Measurements from ENCODE around the gene ZNF512B. TPM values are rescaled to one million over a fixed set of nuclear protein-coding genes. Genes with fewer than 3 reads are reported as not detected.
A peak's percentile ranks its signal among the peaks of the same experiment; 100 is the strongest.
"Not testable (repeated sequence)": the region's sequence is repeated elsewhere in the genome, so short reads cannot be mapped to it uniquely, and the experiment has no call there.

Gene ZNF512B
- total and polyA plus RNA-seq, 3 donors from 2014 or later: 16.7 to 27.6 (median 24.5) TPM

DNA sequence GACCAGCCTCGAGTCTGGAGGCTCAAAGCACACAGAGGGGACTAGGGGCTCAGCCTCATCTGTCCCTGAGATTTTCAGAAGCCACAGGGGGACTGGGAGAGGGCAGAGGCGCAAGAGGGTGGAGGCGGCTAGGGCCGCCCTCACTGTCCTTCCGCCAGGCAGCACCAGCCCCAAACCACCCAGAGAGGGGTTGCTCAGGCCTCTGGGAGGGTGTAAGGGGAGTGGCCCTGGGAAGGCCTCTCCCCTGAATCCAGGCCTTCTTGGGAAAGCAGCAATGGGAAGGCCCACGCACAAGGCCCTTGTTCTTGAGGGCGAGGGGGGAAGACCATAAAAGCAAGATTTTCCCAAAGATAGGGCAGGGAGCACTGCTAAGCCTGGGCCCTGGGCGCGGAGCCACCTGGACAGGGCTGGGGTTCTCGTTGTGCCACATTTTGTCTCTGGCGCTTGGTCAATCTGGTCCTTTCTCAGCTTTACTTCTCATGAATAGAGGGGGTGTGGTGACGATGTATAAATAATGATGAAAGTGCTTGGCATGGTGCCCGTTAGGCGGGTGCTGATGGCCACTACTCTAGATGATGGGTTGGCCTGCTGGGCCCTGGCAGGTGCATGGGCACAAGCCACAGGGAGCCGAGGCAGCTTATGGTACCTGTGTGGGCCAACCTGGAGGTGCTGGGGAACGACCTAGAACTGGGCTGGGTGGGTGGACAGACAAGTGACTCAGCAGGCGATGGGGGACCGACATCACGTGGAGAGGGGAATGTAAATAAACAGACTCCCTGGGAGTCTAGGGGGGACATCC, 4.9 kb upstream of the ZNF512B start:
- no peak for DNase-seq
- intact Hi-C loops (cut with DNase I; ENCODE audit: low total_unique reads): loop anchor here (5.0 kb wide), 1 partner anchor 437 kb away; the partner anchor contains the start of gene PTK6
- Histone ChIP-seq H3K27ac (no peak overlapping the region), H3K36me3 (ENCODE audit: low read depth, missing control alignments) (no peaks in the 10 kb centered on the region), H3K9me3 (no peaks in the 10 kb centered on the region), H3K4me3 (no peak overlapping the region), H3K27me3 (no peaks in the 10 kb centered on the region), H3K4me1 (peaks cover 11% of the 10 kb centered on the region)
- TF ChIP-seq POLR2A (IDR thresholded peaks at IDR 0.05) (no peak), CTCF (IDR thresholded peaks at IDR 0.05) (no peak)
- WGBS, 2 donors: 74 to 78% methylated on average over 15 to 19 of the region's 19 CpGs

DNA sequence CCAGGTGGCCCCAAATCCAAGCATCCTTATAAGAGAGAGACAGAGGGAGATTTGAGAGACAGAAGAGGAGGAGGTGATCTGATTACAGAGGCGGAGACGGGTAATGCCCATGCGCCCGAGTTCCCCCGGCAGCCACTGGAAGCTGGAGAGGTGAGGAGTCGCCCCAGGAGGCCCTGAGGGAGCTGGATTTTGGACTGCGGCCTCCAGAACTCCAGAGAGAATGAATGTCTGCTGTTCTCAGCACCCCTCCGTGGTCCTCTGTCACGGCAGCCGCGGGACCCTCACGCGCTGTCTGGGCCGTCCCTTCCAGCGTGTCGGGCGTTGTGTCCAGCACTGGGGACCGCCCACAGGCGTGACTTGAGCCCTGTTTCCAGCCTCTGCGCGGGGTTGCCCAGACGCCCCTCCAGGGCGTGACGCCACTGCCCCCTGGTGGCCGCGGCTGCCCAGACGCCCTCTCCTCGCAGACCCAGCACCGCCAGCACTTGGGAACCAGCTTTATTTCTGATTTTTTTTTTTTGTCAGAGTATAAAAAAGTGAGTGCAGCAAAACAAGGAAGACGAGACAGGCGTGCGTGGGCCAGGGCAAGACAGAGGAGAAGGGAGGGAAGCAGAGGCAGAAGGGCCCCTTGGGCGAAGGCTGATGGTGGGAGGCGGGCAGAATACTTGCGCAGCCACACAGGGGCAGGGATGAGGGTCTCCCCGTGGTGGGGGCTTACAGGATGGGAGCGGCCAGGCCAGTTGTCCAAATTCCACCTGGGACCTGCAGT, 4.1 kb upstream of the ZNF512B start:
- intact Hi-C loops (cut with DNase I; ENCODE audit: low total_unique reads): no loop called here
- Histone ChIP-seq H3K9me3 (no peaks in the 10 kb centered on the region), H3K36me3 (ENCODE audit: low read depth, missing control alignments) (no peaks in the 10 kb centered on the region), H3K4me3 (no peak overlapping the region), H3K27me3 (no peaks in the 10 kb centered on the region), H3K27ac (no peak overlapping the region), H3K4me1 (peaks cover 10% of the 10 kb centered on the region)
- DNase-seq: peak; percentile 90
- no peak for TF ChIP-seq POLR2A (IDR thresholded peaks at IDR 0.05)
- peak; percentile 97 to 98 (median 98) for TF ChIP-seq CTCF (IDR thresholded peaks at IDR 0.05)
- WGBS, 2 donors: 41 to 46% methylated on average over 21 to 37 of the region's 37 CpGs

DNA sequence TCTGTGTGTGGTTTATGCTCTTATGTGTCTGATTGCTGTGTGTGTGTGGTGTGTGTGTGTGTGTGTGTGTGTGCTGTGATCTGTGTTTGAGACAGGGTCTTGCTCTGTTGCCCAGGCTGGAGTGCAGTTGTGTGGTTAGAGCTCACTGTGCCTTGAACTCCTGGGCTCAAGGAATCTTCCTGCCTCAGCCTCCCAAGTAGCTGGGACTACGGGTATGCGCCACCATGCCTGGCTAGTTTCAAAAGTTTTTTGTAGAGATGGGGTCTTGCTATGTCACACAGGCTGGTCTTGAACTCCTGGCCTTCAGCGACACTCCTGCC, 3.4 kb upstream of the ZNF512B start:
- Histone ChIP-seq H3K27me3 (no peaks in the 10 kb centered on the region), H3K9me3 (no peaks in the 10 kb centered on the region), H3K36me3 (ENCODE audit: low read depth, missing control alignments) (no peaks in the 10 kb centered on the region), H3K4me3 (no peak overlapping the region), H3K4me1 (peaks cover 12% of the 10 kb centered on the region), H3K27ac (no peak overlapping the region)
- intact Hi-C loops (cut with DNase I; ENCODE audit: low total_unique reads): no loop called here
- WGBS, 2 donors: 86 to 96% methylated on average over 1 to 3 of the region's 3 CpGs
- no peak for DNase-seq
- no peak for TF ChIP-seq POLR2A (IDR thresholded peaks at IDR 0.05)
- no peak for TF ChIP-seq CTCF (IDR thresholded peaks at IDR 0.05)

- DNase-seq: no peak
- no peak for TF ChIP-seq POLR2A (IDR thresholded peaks at IDR 0.05)
- TF ChIP-seq CTCF (IDR thresholded peaks at IDR 0.05): no peak
- H3K4me1 ChIP-seq: peaks cover 12% of the 10 kb centered on the region
- H3K4me3 ChIP-seq: no peak overlapping the region
- WGBS, 2 donors: 81 to 87% methylated on average over 11 to 18 of the region's 18 CpGs
- no peaks in the 10 kb centered on the region for H3K36me3 ChIP-seq (ENCODE audit: low read depth, missing control alignments)
- no peaks in the 10 kb centered on the region for H3K9me3 ChIP-seq
- H3K27me3 ChIP-seq: no peaks in the 10 kb centered on the region
- no peak overlapping the region for H3K27ac ChIP-seq
- intact Hi-C loops (cut with DNase I; ENCODE audit: low total_unique reads): no loop called here
Measured at GRCh38 chr20:63972312-63973159, 2.8 kb upstream of the ZNF512B start.

DNA sequence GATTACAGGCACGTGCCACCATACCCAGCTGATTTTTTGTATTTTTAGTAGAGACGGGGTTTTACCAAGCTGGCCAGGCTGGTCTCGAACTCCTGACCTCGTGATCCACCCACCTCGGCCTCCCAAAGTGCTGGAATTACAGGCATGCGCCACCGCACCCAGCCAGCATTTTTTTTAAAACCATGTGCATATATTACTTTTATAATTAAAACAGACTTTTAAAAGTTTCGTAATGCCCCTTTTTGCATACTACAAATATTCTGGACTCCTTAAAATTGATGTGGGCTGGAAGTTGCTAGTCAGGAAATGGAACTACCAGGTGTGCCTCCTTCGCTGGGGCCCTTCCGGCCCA, 2.2 kb upstream of the ZNF512B start:
- DNase-seq; H3K9me3 ChIP-seq; intact Hi-C loops (cut with DNase I; ENCODE audit: low total_unique reads); H3K36me3 ChIP-seq (ENCODE audit: low read depth, missing control alignments); H3K4me3 ChIP-seq; H3K27me3 ChIP-seq; H3K27ac ChIP-seq: not testable (repeated sequence)
- 87 to 92% methylated on average over 10 of the region's 10 CpGs for WGBS, 2 donors
- peaks cover 12% of the 10 kb centered on the region for H3K4me1 ChIP-seq
